ENCODE measurements around the gene FHAD1. TPM values are rescaled to one million over a fixed set of nuclear protein-coding genes. Genes with fewer than 3 reads are reported as not detected.

Gene FHAD1
- polyA plus RNA-seq, 4 donors = 0.22 to 0.58 (median 0.36) TPM

GRCh38 chr1:15408890-15409387, 161.9 kb downstream of the FHAD1 start:
- FAIRE-seq (no peak), DNase-seq (no peak)
- Histone ChIP-seq H3K4me3 (ENCODE audit: low read depth in 1 of 3, low read length in 3 of 3) (peak overlapping the region; percentile 61 to 97 (median 93)), H3K27ac (ENCODE audit: low read depth in 1 of 3, low read length in 2 of 3) (peak overlapping the region in 2 of 3 donors; percentile 19 to 53), H3K27me3 (ENCODE audit: control insufficient read depth in 3 of 3, insufficient read depth in 3 of 3, low read length in 3 of 3) (peaks cover 0 to 6% (median 0%) of the 10 kb centered on the region in 3 donors), H3K36me3 (ENCODE audit: control insufficient read depth in 3 of 3, insufficient read depth in 2 of 3, low read depth in 1 of 3, low read length in 3 of 3) (peaks cover 0 to 23% (median 0%) of the 10 kb centered on the region in 3 donors), H3K4me1 (ENCODE audit: control insufficient read depth in 3 of 3, insufficient read depth in 2 of 3, low read depth in 1 of 3, low read length in 2 of 3) (peaks cover 0 to 17% (median 4%) of the 10 kb centered on the region in 3 donors), H3K9me3 (ENCODE audit: control insufficient read depth in 2 of 2, insufficient read depth in 1 of 2, low read depth in 1 of 2, low read length in 1 of 2) (no peaks in the 10 kb centered on the region)
- WGBS, 3 donors = 34 to 36% (median 35%) methylated on average over 14 of the region's 14 CpGs

GRCh38 chr1:15409388-15410222, 162.6 kb downstream of the FHAD1 start, which contains the start of gene EFHD2:
Gene EFHD2 (plus strand): TSS chr1:15409888. CDS start chr1:15409972, 84 bp downstream.
- WGBS, 3 donors = 0 to 1% (median 1%) methylated on average over 43 to 99 of the region's 99 CpGs
- Histone ChIP-seq H3K9me3 (ENCODE audit: control insufficient read depth in 2 of 2, insufficient read depth in 1 of 2, low read depth in 1 of 2, low read length in 1 of 2) (no peaks in the 10 kb centered on the region), H3K4me3 (ENCODE audit: low read depth in 1 of 3, low read length in 3 of 3) (peak within 1 kb of the TSS; percentile 93 to 99 (median 97)), H3K27ac (ENCODE audit: low read depth in 1 of 3, low read length in 2 of 3) (peak within 1 kb of the TSS; percentile 62 to 92 (median 90)), H3K27me3 (ENCODE audit: control insufficient read depth in 3 of 3, insufficient read depth in 3 of 3, low read length in 3 of 3) (peaks cover 0 to 6% (median 0%) of the 10 kb centered on the region in 3 donors), H3K4me1 (ENCODE audit: control insufficient read depth in 3 of 3, insufficient read depth in 2 of 3, low read depth in 1 of 3, low read length in 2 of 3) (peaks cover 0 to 17% (median 4%) of the 10 kb centered on the region in 3 donors), H3K36me3 (ENCODE audit: control insufficient read depth in 3 of 3, insufficient read depth in 2 of 3, low read depth in 1 of 3, low read length in 3 of 3) (peaks cover 0 to 30% (median 0%) of the 10 kb centered on the region in 3 donors)
- FAIRE-seq (no peak), DNase-seq (peak; percentile 87 to 94)

- WGBS, 3 donors = 0 to 1% (median 1%) methylated on average over 35 to 53 of the region's 53 CpGs
- DNase-seq = no peak
- Histone ChIP-seq H3K9me3 (ENCODE audit: control insufficient read depth in 2 of 2, insufficient read depth in 1 of 2, low read depth in 1 of 2, low read length in 1 of 2) (no peaks in the 10 kb centered on the region), H3K36me3 (ENCODE audit: control insufficient read depth in 3 of 3, insufficient read depth in 2 of 3, low read depth in 1 of 3, low read length in 3 of 3) (peaks cover 0 to 35% (median 0%) of the 10 kb centered on the region in 3 donors), H3K27me3 (ENCODE audit: control insufficient read depth in 3 of 3, insufficient read depth in 3 of 3, low read length in 3 of 3) (peaks cover 0 to 6% (median 0%) of the 10 kb centered on the region in 3 donors), H3K4me3 (ENCODE audit: low read depth in 1 of 3, low read length in 3 of 3) (peak overlapping the region; percentile 93 to 99 (median 97)), H3K4me1 (ENCODE audit: control insufficient read depth in 3 of 3, insufficient read depth in 2 of 3, low read depth in 1 of 3, low read length in 2 of 3) (peaks cover 0 to 17% (median 4%) of the 10 kb centered on the region in 3 donors), H3K27ac (ENCODE audit: low read depth in 1 of 3, low read length in 2 of 3) (peak overlapping the region; percentile 62 to 92 (median 90))
- no peak for FAIRE-seq
Measured at GRCh38 chr1:15410223-15410883, 163.3 kb downstream of the FHAD1 start.

GRCh38 chr1:15410884-15411245, 163.8 kb downstream of the FHAD1 start:
- no peak for DNase-seq
- peak overlapping the region; percentile 93 to 99 (median 97) for H3K4me3 ChIP-seq (ENCODE audit: low read depth in 1 of 3, low read length in 3 of 3)
- no peaks in the 10 kb centered on the region for H3K9me3 ChIP-seq (ENCODE audit: control insufficient read depth in 2 of 2, insufficient read depth in 1 of 2, low read depth in 1 of 2, low read length in 1 of 2)
- peaks cover 2 to 19% (median 4%) of the 10 kb centered on the region in 3 donors for H3K4me1 ChIP-seq (ENCODE audit: control insufficient read depth in 3 of 3, insufficient read depth in 2 of 3, low read depth in 1 of 3, low read length in 2 of 3)
- peak overlapping the region; percentile 62 to 92 (median 90) for H3K27ac ChIP-seq (ENCODE audit: low read depth in 1 of 3, low read length in 2 of 3)
- 3 to 18% (median 8%) methylated on average over 10 to 11 of the region's 11 CpGs for WGBS, 3 donors
- peaks cover 0 to 39% (median 0%) of the 10 kb centered on the region in 3 donors for H3K36me3 ChIP-seq (ENCODE audit: control insufficient read depth in 3 of 3, insufficient read depth in 2 of 3, low read depth in 1 of 3, low read length in 3 of 3)
- peaks cover 0 to 6% (median 0%) of the 10 kb centered on the region in 3 donors for H3K27me3 ChIP-seq (ENCODE audit: control insufficient read depth in 3 of 3, insufficient read depth in 3 of 3, low read length in 3 of 3)
- FAIRE-seq = no peak

GRCh38 chr1:15411593-15412137, 164.6 kb downstream of the FHAD1 start:
- H3K27me3 ChIP-seq (ENCODE audit: control insufficient read depth in 3 of 3, insufficient read depth in 3 of 3, low read length in 3 of 3) = peaks cover 0 to 6% (median 0%) of the 10 kb centered on the region in 3 donors
- peaks cover 0 to 47% (median 0%) of the 10 kb centered on the region in 3 donors for H3K36me3 ChIP-seq (ENCODE audit: control insufficient read depth in 3 of 3, insufficient read depth in 2 of 3, low read depth in 1 of 3, low read length in 3 of 3)
- peak overlapping the region; percentile 93 to 99 (median 97) for H3K4me3 ChIP-seq (ENCODE audit: low read depth in 1 of 3, low read length in 3 of 3)
- FAIRE-seq (no peak), DNase-seq (peak in 1 of 2 donors; percentile 49)
- peaks cover 6 to 27% (median 10%) of the 10 kb centered on the region in 3 donors for H3K4me1 ChIP-seq (ENCODE audit: control insufficient read depth in 3 of 3, insufficient read depth in 2 of 3, low read depth in 1 of 3, low read length in 2 of 3)
- H3K9me3 ChIP-seq (ENCODE audit: control insufficient read depth in 2 of 2, insufficient read depth in 1 of 2, low read depth in 1 of 2, low read length in 1 of 2) = no peaks in the 10 kb centered on the region
- H3K27ac ChIP-seq (ENCODE audit: low read depth in 1 of 3, low read length in 2 of 3) = peak overlapping the region; percentile 3 to 92 (median 90)
- WGBS, 3 donors = 9 to 28% (median 12%) methylated on average over 12 of the region's 12 CpGs

- Histone ChIP-seq H3K4me3 (ENCODE audit: low read depth in 1 of 3, low read length in 3 of 3) (peak overlapping the region; percentile 93 to 99 (median 97)), H3K9me3 (ENCODE audit: control insufficient read depth in 2 of 2, insufficient read depth in 1 of 2, low read depth in 1 of 2, low read length in 1 of 2) (no peaks in the 10 kb centered on the region), H3K27ac (ENCODE audit: low read depth in 1 of 3, low read length in 2 of 3) (peak overlapping the region; percentile 3 to 92 (median 90)), H3K4me1 (ENCODE audit: control insufficient read depth in 3 of 3, insufficient read depth in 2 of 3, low read depth in 1 of 3, low read length in 2 of 3) (peaks cover 6 to 33% (median 11%) of the 10 kb centered on the region in 3 donors), H3K36me3 (ENCODE audit: control insufficient read depth in 3 of 3, insufficient read depth in 2 of 3, low read depth in 1 of 3, low read length in 3 of 3) (peaks cover 0 to 53% (median 0%) of the 10 kb centered on the region in 3 donors), H3K27me3 (ENCODE audit: control insufficient read depth in 3 of 3, insufficient read depth in 3 of 3, low read length in 3 of 3) (peaks cover 0 to 6% (median 0%) of the 10 kb centered on the region in 3 donors)
- WGBS, 3 donors = 11 to 46% (median 23%) methylated on average over 16 of the region's 16 CpGs
- FAIRE-seq (no peak), DNase-seq (peak in 1 of 2 donors; percentile 64)
Measured at GRCh38 chr1:15412175-15412800, 165.3 kb downstream of the FHAD1 start.

GRCh38 chr1:15412843-15413242, 165.8 kb downstream of the FHAD1 start:
- peak overlapping the region in 1 of 3 donors; percentile 97 for H3K4me3 ChIP-seq (ENCODE audit: low read depth in 1 of 3, low read length in 3 of 3)
- FAIRE-seq (no peak), DNase-seq (peak in 1 of 2 donors; percentile 61)
- no peaks in the 10 kb centered on the region for H3K9me3 ChIP-seq (ENCODE audit: control insufficient read depth in 2 of 2, insufficient read depth in 1 of 2, low read depth in 1 of 2, low read length in 1 of 2)
- 15 to 51% (median 24%) methylated on average over 11 of the region's 11 CpGs for whole genome bisulfite sequencing, 3 donors
- peaks cover 6 to 38% (median 13%) of the 10 kb centered on the region in 3 donors for H3K4me1 ChIP-seq (ENCODE audit: control insufficient read depth in 3 of 3, insufficient read depth in 2 of 3, low read depth in 1 of 3, low read length in 2 of 3)
- H3K36me3 ChIP-seq (ENCODE audit: control insufficient read depth in 3 of 3, insufficient read depth in 2 of 3, low read depth in 1 of 3, low read length in 3 of 3) = peaks cover 0 to 58% (median 0%) of the 10 kb centered on the region in 3 donors
- H3K27ac ChIP-seq (ENCODE audit: low read depth in 1 of 3, low read length in 2 of 3) = peak overlapping the region in 2 of 3 donors; percentile 90 to 92
- H3K27me3 ChIP-seq (ENCODE audit: control insufficient read depth in 3 of 3, insufficient read depth in 3 of 3, low read length in 3 of 3) = peaks cover 0 to 6% (median 0%) of the 10 kb centered on the region in 3 donors

All from small intestine (tissue), 7 donors.